ENCODE data around the gene SDK2. TPM values are rescaled to one million over a fixed set of nuclear protein-coding genes. Genes with fewer than 3 reads are reported as not detected.

SDK2 gene
- total RNA-seq, 2 donors from 2014 or later: 1.5 to 5.6 TPM

DNA sequence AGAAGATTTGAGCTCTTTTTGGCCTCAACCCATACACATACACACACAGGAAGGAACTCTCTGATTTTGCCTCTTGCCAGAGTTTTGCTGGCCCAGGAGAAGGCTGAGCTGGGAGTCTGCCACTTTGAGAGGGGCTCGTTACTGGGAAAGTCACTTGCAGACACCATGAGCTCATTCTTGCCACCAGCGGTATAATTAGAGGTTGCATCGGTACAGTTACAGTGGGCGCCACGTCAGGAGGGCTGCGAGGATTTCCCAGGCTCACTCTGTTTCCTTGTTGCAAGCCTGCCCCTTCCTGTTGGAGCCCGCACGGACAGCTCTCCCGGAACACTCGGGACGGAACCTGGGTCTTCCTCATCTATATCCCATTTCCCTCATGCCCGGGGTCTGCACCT is 3.1 kb upstream of the SDK2 start:
- peaks cover 0 to 27% of the 10 kb centered on the region in 2 donors for H3K4me1 ChIP-seq
- no peaks in the 10 kb centered on the region for H3K36me3 ChIP-seq
- DNase-seq (ENCODE audit: low spot score): no peak
- H3K27me3 ChIP-seq: no peaks in the 10 kb centered on the region
- no peaks in the 10 kb centered on the region for H3K9me3 ChIP-seq
- no peak overlapping the region for H3K27ac ChIP-seq
- H3K4me3 ChIP-seq: no peak overlapping the region
- no peak for TF ChIP-seq CTCF (IDR thresholded peaks at IDR 0.05)

DNA sequence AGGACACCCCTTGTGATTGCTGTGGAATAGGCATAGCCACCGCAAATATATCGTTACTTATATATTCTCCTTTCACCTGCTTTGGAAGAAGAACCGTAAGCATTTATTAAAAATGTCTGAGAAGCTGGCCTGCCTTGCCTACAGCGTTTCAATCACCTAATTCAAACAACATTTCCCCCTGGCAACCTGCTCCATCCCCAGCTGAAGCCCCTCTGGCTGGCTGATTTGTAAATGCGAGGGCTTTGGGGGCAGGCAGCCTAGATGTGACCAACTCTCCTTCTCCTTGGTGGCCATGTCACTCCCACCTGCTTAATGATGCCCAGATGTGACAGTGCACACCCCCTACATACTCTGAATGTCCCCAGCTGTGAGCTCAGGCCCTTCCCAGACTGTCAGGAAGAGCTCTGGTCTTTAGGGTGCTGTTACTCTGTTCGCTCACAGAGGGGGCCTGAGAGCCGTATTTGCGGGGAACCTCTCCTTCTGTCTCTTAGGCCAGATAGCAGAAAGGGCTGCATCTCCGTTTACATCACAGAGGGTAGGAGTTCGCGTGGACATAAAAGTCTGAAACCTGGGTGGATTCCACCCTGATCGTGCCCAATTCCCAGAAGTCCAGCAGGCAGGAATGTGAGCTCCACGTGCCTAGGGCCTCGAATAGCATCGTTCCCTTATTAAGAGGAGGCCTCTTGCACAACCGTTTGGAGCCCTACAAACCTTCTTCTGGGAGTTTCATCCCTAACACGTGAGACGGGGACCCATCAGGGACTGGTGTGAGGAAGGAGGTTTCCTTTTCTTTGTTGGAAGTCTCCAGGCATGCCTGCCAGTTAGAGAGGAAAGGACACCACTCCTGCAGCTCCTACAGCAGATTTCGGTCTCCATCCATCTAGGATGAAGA is 2.4 kb upstream of the SDK2 start:
- no peak for DNase-seq (ENCODE audit: low spot score)
- no peak overlapping the region for H3K4me3 ChIP-seq
- no peaks in the 10 kb centered on the region for H3K36me3 ChIP-seq
- H3K27ac ChIP-seq: no peak overlapping the region
- no peak for TF ChIP-seq CTCF (IDR thresholded peaks at IDR 0.05)
- no peaks in the 10 kb centered on the region for H3K27me3 ChIP-seq
- no peaks in the 10 kb centered on the region for H3K9me3 ChIP-seq
- peaks cover 0 to 27% of the 10 kb centered on the region in 2 donors for H3K4me1 ChIP-seq

GRCh38 chr17:73645050-73645871 is 1.0 kb upstream of the SDK2 start:
- Histone ChIP-seq H3K4me3 (peak overlapping the region; percentile 39 to 59), H3K27me3 (no peaks in the 10 kb centered on the region), H3K4me1 (peaks cover 0 to 27% of the 10 kb centered on the region in 2 donors), H3K27ac (no peak overlapping the region), H3K36me3 (no peaks in the 10 kb centered on the region), H3K9me3 (no peaks in the 10 kb centered on the region)
- peak in 1 of 2 donors; percentile 17 for TF ChIP-seq CTCF (IDR thresholded peaks at IDR 0.05)
- no peak for DNase-seq (ENCODE audit: low spot score)

DNA sequence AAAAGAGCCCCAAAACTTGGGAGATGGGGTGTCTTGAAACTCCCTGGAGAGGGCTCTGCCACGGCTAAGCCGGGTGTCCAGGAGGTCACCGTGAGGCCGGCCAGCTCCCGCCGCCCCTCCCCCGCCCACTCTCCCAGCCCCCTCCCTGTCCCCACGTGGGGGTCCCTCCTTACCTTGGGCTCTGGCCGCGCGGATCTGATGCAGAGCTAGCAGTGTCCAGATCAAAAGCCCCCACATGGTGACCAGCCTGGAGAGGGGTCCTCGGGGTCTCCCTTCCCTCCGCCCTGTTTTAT is 447 bp downstream of the SDK2 start:
- Histone ChIP-seq H3K36me3 (no peaks in the 10 kb centered on the region), H3K4me3 (peak overlapping the region; percentile 39 to 59), H3K9me3 (no peaks in the 10 kb centered on the region), H3K27me3 (no peaks in the 10 kb centered on the region), H3K4me1 (peaks cover 0 to 27% of the 10 kb centered on the region in 2 donors), H3K27ac (peak overlapping the region in 1 of 2 donors; percentile 46)
- TF ChIP-seq CTCF (IDR thresholded peaks at IDR 0.05): no peak
- DNase-seq (ENCODE audit: low spot score): no peak

DNA sequence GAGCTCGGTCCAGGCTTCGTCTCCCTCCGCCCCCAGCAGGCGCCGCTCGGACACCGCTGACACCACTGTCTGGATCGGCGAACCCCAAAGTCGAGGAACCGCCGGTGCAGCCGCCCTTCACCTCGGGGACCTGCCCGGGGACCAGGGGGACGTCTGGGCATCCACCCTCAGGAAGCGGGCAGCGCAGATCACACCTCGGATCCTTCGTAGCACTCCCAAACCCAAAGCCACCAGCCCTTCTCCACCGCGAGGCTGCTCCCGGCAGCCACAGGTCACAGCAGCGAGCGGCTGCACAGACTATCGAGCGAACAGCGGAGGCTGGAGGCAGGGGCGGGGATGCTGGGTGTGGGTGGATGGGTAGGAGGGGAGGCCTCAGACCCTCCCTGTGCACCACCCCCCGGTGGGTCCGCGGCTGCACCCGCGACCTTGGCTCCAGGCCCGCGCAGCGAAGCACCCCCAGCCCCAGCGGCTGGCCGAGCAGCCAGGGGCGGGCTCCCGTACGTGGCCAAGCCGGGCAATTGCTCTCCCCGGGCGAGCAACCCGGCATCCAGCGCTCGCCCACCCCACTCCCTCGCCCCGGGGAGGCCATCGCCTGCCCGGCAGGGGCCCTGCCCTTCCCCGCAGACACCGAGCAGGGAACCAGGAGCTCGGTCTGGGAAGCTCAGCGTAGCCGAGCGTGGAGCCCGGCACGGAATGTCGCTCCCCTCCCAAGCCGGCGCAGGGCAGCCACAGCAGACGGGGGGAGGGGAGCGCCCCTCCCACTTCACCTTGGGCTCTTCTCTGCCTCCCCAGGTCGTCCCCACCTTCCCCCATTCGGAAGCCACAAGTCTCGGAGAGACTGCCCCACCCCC is 1.0 kb downstream of the SDK2 start:
- H3K4me3 ChIP-seq: peak overlapping the region; percentile 39 to 59
- H3K27ac ChIP-seq: peak overlapping the region in 1 of 2 donors; percentile 46
- no peak for DNase-seq (ENCODE audit: low spot score)
- H3K27me3 ChIP-seq: no peaks in the 10 kb centered on the region
- peaks cover 0 to 27% of the 10 kb centered on the region in 2 donors for H3K4me1 ChIP-seq
- H3K36me3 ChIP-seq: no peaks in the 10 kb centered on the region
- peak in 1 of 2 donors; percentile 52 for TF ChIP-seq CTCF (IDR thresholded peaks at IDR 0.05)
- no peaks in the 10 kb centered on the region for H3K9me3 ChIP-seq

All from right atrium auricular region (tissue), 2 donors.